T-cell (primary cell): ENCODE data around the gene DGKD. TPM values are rescaled to one million over a fixed set of nuclear protein-coding genes. Genes with fewer than 3 reads are reported as not detected.
"Not testable (repeated sequence)": the region's sequence is repeated elsewhere in the genome, so short reads cannot be mapped to it uniquely, and the experiment has no call there.

Experiments used
- ATAC-seq, 4 experiments: fragments of 200-7000 bp in 3 of 4; fragments of 150-1000 bp in 1 of 4; cut with Tn5 transposase; replicated peaks in 1 of 4; 1 replicate in 3 of 4; 2 replicates in 1 of 4; pipeline ENCODE4 v1.10.0; 2021; ENCODE audit warnings: moderate library complexity in 3 of 4, mild to moderate bottlenecking in 2 of 4, moderate number of reproducible peaks in 1 of 4
- CTCF ChIA-PET, 2 donors: fragments of 300-600 bp; sonication (Branson Sonifier 250); formaldehyde crosslinking; loops; one replicate each; lab custom pipeline; 2022; ENCODE audit warnings: antibody characterized with exemption in 2 of 2; lab: Charles Lee
- POLR2A ChIA-PET, 2 donors: fragments of 300-600 bp; sonication (Branson Sonifier 250); formaldehyde crosslinking; loops; one replicate each; lab custom pipeline; 2022; ENCODE audit warnings: antibody characterized with exemption in 2 of 2; lab: Charles Lee
- DNase-seq, 35 experiments: peaks; one replicate each; pipeline versions ENCODE4 v3.0.0 to v3.0.0-alpha.2; 2013 to 2023
- H3K27ac ChIP-seq: one replicate; pipeline ENCODE4 v1.5.1; 2013; ENCODE audit warnings: low read length
- H3K27me3 ChIP-seq, 2 experiments: replicated peaks in 1 of 2; 1 replicate in 1 of 2; 2 replicates in 1 of 2; pipeline versions ENCODE4 v1.6.1 to v1.7.0; 2013; ENCODE audit warnings: low read length in 1 of 2, mixed read lengths in 1 of 2; ENCODE audit not compliant: control insufficient read depth in 2 of 2, insufficient read depth in 2 of 2; ENCODE audit errors: extremely low read depth in 1 of 2
- H3K36me3 ChIP-seq, 2 donors: 1 replicate in 1 of 2; 2 replicates in 1 of 2; pipeline versions ENCODE4 v1.6.1 to v1.7.0; 2013; ENCODE audit warnings: low read length in 1 of 2; ENCODE audit not compliant: control insufficient read depth in 2 of 2, insufficient read depth in 1 of 2; ENCODE audit errors: extremely low read depth in 1 of 2
- H3K4me1 ChIP-seq, 2 experiments: 1 replicate in 1 of 2; 2 replicates in 1 of 2; pipeline versions ENCODE4 v1.6.1 to v1.7.0; 2013; ENCODE audit warnings: low read length in 2 of 2, mixed read lengths in 1 of 2; ENCODE audit not compliant: insufficient read depth in 2 of 2, control insufficient read depth in 1 of 2; ENCODE audit errors: extremely low read depth in 1 of 2
- H3K4me3 ChIP-seq, 2 donors: 1 replicate in 1 of 2; 2 replicates in 1 of 2; pipeline versions ENCODE4 v1.5.1 to v1.7.0; 2013; ENCODE audit warnings: mild to moderate bottlenecking in 2 of 2, low read length in 1 of 2, moderate library complexity in 1 of 2; ENCODE audit not compliant: control insufficient read depth in 1 of 2; ENCODE audit errors: extremely low read depth in 1 of 2
- H3K9me3 ChIP-seq: 2 replicates; pipeline ENCODE4 v1.7.0; 2013
- H3K27ac Mint-ChIP-seq, 2 donors: one replicate each; pipeline ENCODE4 v1.8.0; 2020 to 2021; ENCODE audit warnings: mild to moderate bottlenecking in 2 of 2, mixed read lengths in 2 of 2
- H3K27me3 Mint-ChIP-seq, 2 donors: one replicate each; pipeline ENCODE4 v1.8.0; 2021 to 2022; ENCODE audit warnings: mixed read lengths in 2 of 2
- H3K36me3 Mint-ChIP-seq: one replicate; pipeline ENCODE4 v1.8.0; 2021; ENCODE audit warnings: mixed read lengths
- H3K4me1 Mint-ChIP-seq, 3 donors: one replicate each; pipeline ENCODE4 v1.8.0; 2020 to 2022; ENCODE audit warnings: mixed read lengths in 3 of 3, mild to moderate bottlenecking in 1 of 3
- H3K4me3 Mint-ChIP-seq, 3 donors: one replicate each; pipeline ENCODE4 v1.8.0; 2020 to 2022; ENCODE audit warnings: mild to moderate bottlenecking in 3 of 3, mixed read lengths in 3 of 3, moderate library complexity in 3 of 3
- H3K9me3 Mint-ChIP-seq, 3 donors: one replicate each; pipeline ENCODE4 v1.8.0; 2020 to 2022; ENCODE audit warnings: mixed read lengths in 3 of 3
- WGBS: methylation state at CpG from one replicate; pipeline ENCODE4 v1.1.5; 2013; ENCODE audit warnings: missing lambda C conversion rate; ENCODE audit not compliant: insufficient coverage; 5-methylcytosine and 5-hydroxymethylcytosine counted together
- total RNA-seq, 35 experiments: library from RNA in 6 of 35; stranded (reverse) in 6 of 35; fragments of 120-200 nt in 1 of 35; gene quantifications; one replicate each; pipeline versions ENCODE4 v1.2.1 to v1.2.4 and lab custom pipeline; 2013 to 2026

The DGKD gene
- total RNA-seq, 5 donors from 2014 or later (not counting 1 experiment from before 2014, with no cell fraction given): 143 to 254 (median 163) TPM

- ChIA-PET POLR2A (interaction anchor here in 1 of 2 donors (0.6 kb wide), 1 partner anchor 14 kb away, joined by 3 read pairs; no protein-coding TSS in a partner anchor), CTCF (no interaction called here)
- H3K27me3 Mint-ChIP-seq: no peaks in the 10 kb centered on the region
- no peaks in the 10 kb centered on the region for H3K27me3 ChIP-seq
- peaks cover 31 to 53% of the 10 kb centered on the region in 2 experiments for H3K4me1 ChIP-seq
- H3K4me3 Mint-ChIP-seq: no peak overlapping the region
- 98% methylated on average over 5 of the region's 11 CpGs for WGBS
- no peak overlapping the region for H3K4me3 ChIP-seq
- DNase-seq (no peak), ATAC-seq (no peak)
- peaks cover 3% of the 10 kb centered on the region for H3K36me3 Mint-ChIP-seq
- peaks cover 47 to 69% (median 50%) of the 10 kb centered on the region in 3 donors for H3K4me1 Mint-ChIP-seq
- H3K9me3 Mint-ChIP-seq: no peaks in the 10 kb centered on the region
- no peak overlapping the region for H3K27ac Mint-ChIP-seq
- H3K9me3 ChIP-seq: no peaks in the 10 kb centered on the region
- H3K27ac ChIP-seq: no peak overlapping the region
- no peaks in the 10 kb centered on the region for H3K36me3 ChIP-seq
Observed at GRCh38 chr2:233334915-233335314, 19.4 kb upstream of the DGKD start.

- ATAC-seq, H3K9me3 Mint-ChIP-seq, H3K9me3 ChIP-seq, POLR2A ChIA-PET, H3K4me3 ChIP-seq, H3K36me3 ChIP-seq, H3K27me3 ChIP-seq, H3K27ac Mint-ChIP-seq, H3K36me3 Mint-ChIP-seq, H3K27me3 Mint-ChIP-seq, H3K27ac ChIP-seq, DNase-seq, H3K4me3 Mint-ChIP-seq: not testable (repeated sequence)
- WGBS: 97% methylated on average over 3 of the region's 13 CpGs
- peaks cover 38 to 60% (median 44%) of the 10 kb centered on the region in 3 donors for H3K4me1 Mint-ChIP-seq
- CTCF ChIA-PET: interaction anchor here in 1 of 2 donors (0.6 kb wide), 1 partner anchor 532 kb away, joined by 3 read pairs; no protein-coding TSS in a partner anchor
- peaks cover 29 to 42% of the 10 kb centered on the region in 2 experiments for H3K4me1 ChIP-seq
Observed at GRCh38 chr2:233336091-233336490, 18.2 kb upstream of the DGKD start.

- ChIA-PET POLR2A (no interaction called here), CTCF (interaction anchor here in 1 of 2 donors (0.6 kb wide), 1 partner anchor 532 kb away, joined by 3 read pairs; no protein-coding TSS in a partner anchor)
- H3K27ac ChIP-seq: no peak overlapping the region
- Mint-ChIP-seq H3K9me3 (no peaks in the 10 kb centered on the region), H3K27me3 (no peaks in the 10 kb centered on the region), H3K4me1 (peaks cover 33 to 55% (median 39%) of the 10 kb centered on the region in 3 donors), H3K4me3 (no peak overlapping the region), H3K36me3 (peaks cover 3% of the 10 kb centered on the region), H3K27ac (no peak overlapping the region)
- WGBS: 80% methylated on average over 2 of the region's 5 CpGs
- no peaks in the 10 kb centered on the region for H3K27me3 ChIP-seq
- no peak for DNase-seq
- H3K9me3 ChIP-seq: no peaks in the 10 kb centered on the region
- no peak for ATAC-seq
- H3K4me3 ChIP-seq: no peak overlapping the region
- peaks cover 25 to 38% of the 10 kb centered on the region in 2 experiments for H3K4me1 ChIP-seq
- H3K36me3 ChIP-seq: no peaks in the 10 kb centered on the region
Observed at GRCh38 chr2:233336541-233336940, 17.8 kb upstream of the DGKD start.

- no peak for ATAC-seq
- Histone ChIP-seq H3K36me3 (no peaks in the 10 kb centered on the region), H3K4me1 (peaks cover 14 to 22% of the 10 kb centered on the region in 2 experiments), H3K27me3 (no peaks in the 10 kb centered on the region), H3K9me3 (no peaks in the 10 kb centered on the region), H3K4me3 (no peak overlapping the region), H3K27ac (no peak overlapping the region)
- Mint-ChIP-seq H3K4me3 (no peak overlapping the region), H3K9me3 (no peaks in the 10 kb centered on the region), H3K4me1 (peaks cover 25 to 44% (median 28%) of the 10 kb centered on the region in 3 donors), H3K36me3 (peaks cover 3% of the 10 kb centered on the region), H3K27ac (no peak overlapping the region), H3K27me3 (no peaks in the 10 kb centered on the region)
- ChIA-PET POLR2A (interaction anchor here in 1 of 2 donors (0.6 kb wide), 1 partner anchor 63 kb away, joined by 3 read pairs; no protein-coding TSS in a partner anchor), CTCF (no interaction called here)
- WGBS: 85% methylated on average over 4 of the region's 5 CpGs
- no peak for DNase-seq
Observed at GRCh38 chr2:233338046-233338445, 16.2 kb upstream of the DGKD start.

GRCh38 chr2:233338812-233339368 is 15.4 kb upstream of the DGKD start:
- ATAC-seq: no peak
- H3K36me3 Mint-ChIP-seq: peaks cover 3% of the 10 kb centered on the region
- H3K4me1 Mint-ChIP-seq: peaks cover 18 to 37% (median 20%) of the 10 kb centered on the region in 3 donors
- ChIA-PET CTCF (no interaction called here), POLR2A (no interaction called here)
- Histone ChIP-seq H3K4me1 (peaks cover 6 to 14% of the 10 kb centered on the region in 2 experiments), H3K36me3 (no peaks in the 10 kb centered on the region), H3K9me3 (no peaks in the 10 kb centered on the region), H3K27ac (no peak overlapping the region), H3K4me3 (no peak overlapping the region), H3K27me3 (no peaks in the 10 kb centered on the region)
- H3K27ac Mint-ChIP-seq: peak overlapping the region in 1 of 2 donors; percentile 20
- WGBS: no CpG with 5 or more reads among the region's 3 CpGs
- H3K9me3 Mint-ChIP-seq: no peaks in the 10 kb centered on the region
- H3K4me3 Mint-ChIP-seq: no peak overlapping the region
- no peak for DNase-seq
- no peaks in the 10 kb centered on the region for H3K27me3 Mint-ChIP-seq

- Histone ChIP-seq H3K4me3 (no peak overlapping the region), H3K27ac (no peak overlapping the region), H3K36me3 (no peaks in the 10 kb centered on the region), H3K9me3 (no peaks in the 10 kb centered on the region), H3K27me3 (no peaks in the 10 kb centered on the region), H3K4me1 (peaks cover 4 to 9% of the 10 kb centered on the region in 2 experiments)
- DNase-seq: no peak
- Mint-ChIP-seq H3K4me3 (no peak overlapping the region), H3K36me3 (peaks cover 3% of the 10 kb centered on the region), H3K27ac (no peak overlapping the region), H3K27me3 (no peaks in the 10 kb centered on the region), H3K9me3 (no peaks in the 10 kb centered on the region), H3K4me1 (peaks cover 13 to 32% (median 15%) of the 10 kb centered on the region in 3 donors)
- ChIA-PET POLR2A (no interaction called here), CTCF (no interaction called here)
- no peak for ATAC-seq
- WGBS: no CpG with 5 or more reads among the region's 3 CpGs
Observed at GRCh38 chr2:233339427-233339826, 14.9 kb upstream of the DGKD start.
